HG03103 (cell line): Measurements from ENCODE around the gene GRIA3.
"Not testable (repeated sequence)": the region's sequence is repeated elsewhere in the genome, so short reads cannot be mapped to it uniquely, and the experiment has no call there.

Experiments used
- ATAC-seq: cut with Tn5 transposase; IDR thresholded peaks from one replicate; pipeline ENCODE4 v1.9.1; 2021; ENCODE audit warnings: low read depth; ENCODE audit not compliant: unreplicated experiment

GRIA3 gene

GRCh38 chrX:123267220-123267619, 83.1 kb downstream of the GRIA3 start:
- no peak for ATAC-seq

GRCh38 chrX:123271902-123272301, 87.8 kb downstream of the GRIA3 start:
- ATAC-seq: no peak

- no peak for ATAC-seq
Observed at GRCh38 chrX:123272630-123273029, 88.6 kb downstream of the GRIA3 start.

GRCh38 chrX:123274796-123275195, 90.7 kb downstream of the GRIA3 start:
- no peak for ATAC-seq

- no peak for ATAC-seq
Observed at GRCh38 chrX:123277347-123277746, 93.3 kb downstream of the GRIA3 start.

GRCh38 chrX:123277821-123278220, 93.7 kb downstream of the GRIA3 start:
- no peak for ATAC-seq

- no peak for ATAC-seq
Observed at GRCh38 chrX:123282241-123282640, 98.2 kb downstream of the GRIA3 start.

GRCh38 chrX:123283407-123283806, 99.3 kb downstream of the GRIA3 start:
- ATAC-seq: not testable (repeated sequence)

- no peak for ATAC-seq
Observed at GRCh38 chrX:123291623-123292022, 107.5 kb downstream of the GRIA3 start.

- no peak for ATAC-seq
Observed at GRCh38 chrX:123298026-123298425, 113.9 kb downstream of the GRIA3 start.

- no peak for ATAC-seq
Observed at GRCh38 chrX:123303429-123303828, 119.4 kb downstream of the GRIA3 start.

GRCh38 chrX:123308658-123309057, 124.6 kb downstream of the GRIA3 start:
- ATAC-seq: no peak

- ATAC-seq: no peak
Observed at GRCh38 chrX:123310112-123310511, 126.0 kb downstream of the GRIA3 start.

GRCh38 chrX:123311486-123311885, 127.4 kb downstream of the GRIA3 start:
- no peak for ATAC-seq

GRCh38 chrX:123313486-123313885, 129.4 kb downstream of the GRIA3 start:
- no peak for ATAC-seq

GRCh38 chrX:123320622-123321021, 136.5 kb downstream of the GRIA3 start:
- ATAC-seq: no peak

- ATAC-seq: no peak
Observed at GRCh38 chrX:123322536-123322935, 138.5 kb downstream of the GRIA3 start.

- no peak for ATAC-seq
Observed at GRCh38 chrX:123324625-123325024, 140.5 kb downstream of the GRIA3 start.

- peak; percentile 83 for ATAC-seq
Observed at GRCh38 chrX:123330229-123330942, 146.3 kb downstream of the GRIA3 start.

- ATAC-seq: no peak
Observed at GRCh38 chrX:123331349-123331748, 147.3 kb downstream of the GRIA3 start.

GRCh38 chrX:123331859-123332258, 147.8 kb downstream of the GRIA3 start:
- ATAC-seq: no peak

GRCh38 chrX:123336666-123337065, 152.6 kb downstream of the GRIA3 start:
- no peak for ATAC-seq
